Brain microvascular endothelial cell (primary cell): ENCODE data around the gene MEGF11.

Source experiments
- DNase-seq: peaks from one replicate; pipeline ENCODE4 v3.0.0-alpha.2; 2020
- H3K27ac ChIP-seq: fragments of 250-450 bp; sonication (Bioruptor Pico); 2 replicates; pipeline ENCODE4 v1.5.1; 2020; ENCODE audit warnings: mild to moderate bottlenecking, moderate library complexity
- H3K27me3 ChIP-seq: fragments of 250-450 bp; sonication (Bioruptor Pico); replicated peaks from 2 replicates; pipeline ENCODE4 v1.5.1; 2020; ENCODE audit warnings: mild to moderate bottlenecking
- H3K36me3 ChIP-seq: fragments of 250-450 bp; sonication (Bioruptor Pico); replicated peaks from 2 replicates; pipeline ENCODE4 v1.5.1; 2020; ENCODE audit warnings: mild to moderate bottlenecking
- H3K4me3 ChIP-seq: 2 replicates; pipeline ENCODE4 v1.5.1; 2011; ENCODE audit warnings: low read depth, mild to moderate bottlenecking, control low read depth, low read length, moderate library complexity
- in situ Hi-C: cut with HindIII; loops from 2 replicates; pipeline ENCODE4 v1.10.0; 2017; ENCODE audit warnings: low sequenced_read_pairs, low pct_ligation_motif_present
- TF ChIP-seq, protein P1 (sequence below): IDR thresholded peaks from 2 replicates; pipeline ENCODE4 v1.5.1; 2011; ENCODE audit warnings: low read depth, mild to moderate bottlenecking, moderate library complexity, low read length, control low read depth, inconsistent platforms; ENCODE audit errors: missing control alignments

Gene MEGF11

DNA sequence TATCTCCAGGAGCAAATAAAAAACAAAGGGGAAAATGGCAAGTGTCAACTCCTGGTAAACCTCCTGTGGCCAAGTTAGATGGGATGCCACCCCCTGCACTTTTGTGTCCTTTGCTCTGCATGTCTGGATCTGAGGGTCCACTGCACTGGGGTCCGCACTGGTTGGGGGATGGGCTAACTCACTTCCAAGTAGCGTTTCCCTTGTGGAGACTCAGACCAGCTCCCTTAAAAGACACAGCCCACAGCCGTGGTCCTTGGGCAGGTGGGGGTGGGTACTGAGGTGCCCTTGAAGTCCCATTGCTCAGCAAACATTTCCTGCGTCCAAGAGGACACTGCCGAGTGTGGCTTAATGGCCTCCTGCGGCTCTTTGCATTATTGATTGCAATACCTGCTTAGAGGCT lies 188.2 kb downstream of the MEGF11 start:
- no peak overlapping the region for H3K27ac ChIP-seq
- H3K4me3 ChIP-seq, result no peak overlapping the region
- in situ Hi-C loops, result no loop called here
- H3K27me3 ChIP-seq, result no peaks in the 10 kb centered on the region
- TF ChIP-seq, protein P1, sequence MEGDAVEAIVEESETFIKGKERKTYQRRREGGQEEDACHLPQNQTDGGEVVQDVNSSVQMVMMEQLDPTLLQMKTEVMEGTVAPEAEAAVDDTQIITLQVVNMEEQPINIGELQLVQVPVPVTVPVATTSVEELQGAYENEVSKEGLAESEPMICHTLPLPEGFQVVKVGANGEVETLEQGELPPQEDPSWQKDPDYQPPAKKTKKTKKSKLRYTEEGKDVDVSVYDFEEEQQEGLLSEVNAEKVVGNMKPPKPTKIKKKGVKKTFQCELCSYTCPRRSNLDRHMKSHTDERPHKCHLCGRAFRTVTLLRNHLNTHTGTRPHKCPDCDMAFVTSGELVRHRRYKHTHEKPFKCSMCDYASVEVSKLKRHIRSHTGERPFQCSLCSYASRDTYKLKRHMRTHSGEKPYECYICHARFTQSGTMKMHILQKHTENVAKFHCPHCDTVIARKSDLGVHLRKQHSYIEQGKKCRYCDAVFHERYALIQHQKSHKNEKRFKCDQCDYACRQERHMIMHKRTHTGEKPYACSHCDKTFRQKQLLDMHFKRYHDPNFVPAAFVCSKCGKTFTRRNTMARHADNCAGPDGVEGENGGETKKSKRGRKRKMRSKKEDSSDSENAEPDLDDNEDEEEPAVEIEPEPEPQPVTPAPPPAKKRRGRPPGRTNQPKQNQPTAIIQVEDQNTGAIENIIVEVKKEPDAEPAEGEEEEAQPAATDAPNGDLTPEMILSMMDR, result no peak
- DNase-seq, result no peak
- no peaks in the 10 kb centered on the region for H3K36me3 ChIP-seq

- H3K27me3 ChIP-seq, result peaks cover 9% of the 10 kb centered on the region
- TF ChIP-seq, protein P1, result no peak
- no peaks in the 10 kb centered on the region for H3K36me3 ChIP-seq
- no peak overlapping the region for H3K27ac ChIP-seq
- DNase-seq, result no peak
- in situ Hi-C loops, result no loop called here
- no peak overlapping the region for H3K4me3 ChIP-seq
Observed at GRCh38 chr15:66063147-66063546, 190.4 kb downstream of the MEGF11 start.

DNA sequence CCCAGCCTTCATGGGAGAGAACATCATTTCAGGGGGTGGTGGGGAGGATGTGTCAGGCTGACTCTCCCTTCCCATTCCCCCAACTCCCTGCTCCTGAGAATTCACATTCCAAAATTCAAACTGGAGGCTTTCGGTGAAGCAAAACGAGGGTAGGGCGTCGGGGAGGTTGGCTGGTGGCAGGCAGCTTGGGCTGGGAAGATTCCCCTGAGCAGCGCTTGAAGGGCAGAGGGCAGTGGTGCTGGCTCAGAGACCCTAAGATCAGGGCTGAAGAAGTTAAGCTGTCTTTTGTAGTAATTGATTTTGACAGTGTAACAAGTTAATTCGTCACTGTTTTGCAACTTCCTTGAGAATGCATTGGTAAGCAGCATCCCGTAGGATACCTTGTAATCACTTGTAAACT lies 196.5 kb downstream of the MEGF11 start:
- no peak for DNase-seq
- no peak overlapping the region for H3K27ac ChIP-seq
- no peaks in the 10 kb centered on the region for H3K36me3 ChIP-seq
- no peak overlapping the region for H3K4me3 ChIP-seq
- TF ChIP-seq, protein P1, result no peak
- H3K27me3 ChIP-seq, result peaks cover 16% of the 10 kb centered on the region
- in situ Hi-C loops, result no loop called here

- no peak overlapping the region for H3K27ac ChIP-seq
- TF ChIP-seq, protein P1, result no peak
- DNase-seq, result no peak
- in situ Hi-C loops, result no loop called here
- H3K36me3 ChIP-seq, result no peaks in the 10 kb centered on the region
- H3K27me3 ChIP-seq, result peaks cover 14% of the 10 kb centered on the region
- H3K4me3 ChIP-seq, result no peak overlapping the region
Observed at GRCh38 chr15:66053991-66054390, 199.6 kb downstream of the MEGF11 start.

- Histone ChIP-seq H3K27ac (no peak overlapping the region), H3K36me3 (no peaks in the 10 kb centered on the region), H3K27me3 (peaks cover under 1% of the 10 kb centered on the region), H3K4me3 (no peak overlapping the region)
- no peak for DNase-seq
- TF ChIP-seq, protein P1, result no peak
- in situ Hi-C loops, result no loop called here
Observed at GRCh38 chr15:66051833-66052232, 201.7 kb downstream of the MEGF11 start.

DNA sequence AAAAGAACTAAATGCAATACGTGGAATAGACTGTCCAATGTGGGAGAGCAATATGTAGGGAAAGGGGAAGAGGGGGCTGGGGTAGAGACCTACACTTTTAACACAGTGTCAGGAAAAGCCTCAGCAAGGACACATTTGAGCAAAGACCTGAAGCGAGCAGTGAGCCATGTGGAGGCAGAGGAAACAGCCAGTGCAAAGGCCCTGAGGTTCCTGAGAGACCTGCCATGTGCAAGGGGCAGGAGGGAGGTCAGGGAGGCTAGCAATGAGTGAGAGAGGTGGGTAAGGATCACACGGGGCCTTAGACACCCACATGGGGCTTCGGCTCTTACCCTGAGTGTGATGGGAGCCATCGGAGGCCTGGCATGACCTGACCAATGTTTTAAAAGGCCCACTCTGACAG lies 203.3 kb downstream of the MEGF11 start:
- no peaks in the 10 kb centered on the region for H3K36me3 ChIP-seq
- in situ Hi-C loops, result no loop called here
- no peak overlapping the region for H3K27ac ChIP-seq
- H3K27me3 ChIP-seq, result no peaks in the 10 kb centered on the region
- TF ChIP-seq, protein P1, result no peak
- no peak overlapping the region for H3K4me3 ChIP-seq
- no peak for DNase-seq
